GM21528 (cell line): ENCODE results near the gene COG8.
"Not testable (repeated sequence)": the region's sequence is repeated elsewhere in the genome, so short reads cannot be mapped to it uniquely, and the experiment has no call there.

Experiments
- ATAC-seq: cut with Tn5 transposase; IDR thresholded peaks from one replicate; pipeline ENCODE4 v1.9.1; 2021; ENCODE audit warnings: mild to moderate bottlenecking, moderate library complexity; ENCODE audit not compliant: unreplicated experiment, low FRiP score

Gene COG8

GRCh38 chr16:69294051-69294450, 45.3 kb downstream of the COG8 start:
- ATAC-seq: no peak

GRCh38 chr16:69293401-69293800, 46.0 kb downstream of the COG8 start:
- ATAC-seq: no peak

GRCh38 chr16:69291657-69292056, 47.7 kb downstream of the COG8 start:
- not testable (repeated sequence) for ATAC-seq

- ATAC-seq: no peak
These were observed 52.2 kb downstream of the COG8 start for GRCh38 chr16:69286941-69287713.

- ATAC-seq: no peak
These were observed 54.1 kb downstream of the COG8 start for GRCh38 chr16:69285240-69285639.

- no peak for ATAC-seq
These were observed 55.5 kb downstream of the COG8 start for GRCh38 chr16:69283851-69284250.

GRCh38 chr16:69277413-69277812, 62.0 kb downstream of the COG8 start:
- ATAC-seq: no peak
